Left forelimb (tissue), 1 donor: ENCODE data around the gene TBKBP1.
"Not testable (repeated sequence)": the region's sequence is repeated elsewhere in the genome, so short reads cannot be mapped to it uniquely, and the experiment has no call there.

Experiments
- DNase-seq: peaks from one replicate; pipeline ENCODE4 v3.0.0-alpha.2; 2018; ENCODE audit warnings: low spot score

The TBKBP1 gene

DNA sequence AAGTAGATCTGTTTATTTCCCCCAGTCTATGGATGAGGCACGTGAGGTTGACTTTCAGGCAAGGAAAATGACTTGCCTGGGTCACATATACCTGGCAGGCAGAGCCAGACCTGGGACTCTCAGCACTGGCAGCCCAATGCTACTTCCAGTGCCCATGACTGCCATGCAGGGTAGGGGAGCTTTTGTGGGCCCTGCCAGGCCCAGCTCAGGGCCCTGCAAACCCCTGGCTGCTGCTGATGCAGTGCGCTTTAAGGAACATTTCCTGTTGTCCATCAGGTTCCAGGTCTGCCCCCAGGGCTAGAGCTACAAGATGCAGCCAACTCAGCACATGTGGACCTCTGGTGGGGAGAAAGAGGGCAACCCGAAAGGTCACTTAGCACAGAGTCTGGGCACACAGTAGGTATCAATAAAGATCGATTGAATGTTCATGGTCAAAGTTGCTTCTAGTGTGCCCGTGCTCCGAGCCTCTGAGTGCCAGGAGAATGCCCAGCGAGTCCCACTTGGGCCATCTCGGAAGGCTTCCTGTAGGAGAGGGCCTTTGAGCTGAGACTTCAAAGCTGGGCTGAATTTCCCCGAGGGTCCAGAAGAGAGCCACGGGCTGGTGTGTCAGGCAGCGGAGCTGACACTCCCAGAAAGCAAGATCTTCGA, 38.6 kb downstream of the TBKBP1 start:
- no peak for DNase-seq

DNA sequence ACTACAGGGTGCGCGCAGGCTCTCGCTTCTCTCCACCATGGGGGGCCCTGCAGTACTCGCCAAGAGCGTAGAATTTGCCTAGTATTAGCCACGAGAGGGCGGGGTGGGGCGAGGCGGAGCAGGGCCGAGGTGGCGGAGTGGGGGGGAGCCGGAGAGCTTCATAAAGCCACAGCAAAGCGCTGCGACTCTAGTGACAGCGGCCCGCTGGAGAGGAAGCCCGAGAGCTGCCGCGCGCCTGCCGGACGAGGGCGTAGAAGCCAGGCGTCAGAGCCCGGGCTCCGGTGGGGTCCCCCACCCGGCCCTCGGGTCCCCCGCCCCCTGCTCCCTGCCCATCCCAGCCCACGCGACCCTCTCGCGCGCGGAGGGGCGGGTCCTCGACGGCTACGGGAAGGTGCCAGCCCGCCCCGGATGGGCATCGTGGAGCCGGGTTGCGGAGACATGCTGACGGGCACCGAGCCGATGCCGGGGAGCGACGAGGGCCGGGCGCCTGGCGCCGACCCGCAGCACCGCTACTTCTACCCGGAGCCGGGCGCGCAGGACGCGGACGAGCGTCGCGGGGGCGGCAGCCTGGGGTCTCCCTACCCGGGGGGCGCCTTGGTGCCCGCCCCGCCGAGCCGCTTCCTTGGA, 39.2 kb downstream of the TBKBP1 start, which contains the start of gene TBX21:
Gene TBX21, plus strand, starts transcription at position 190 of the 627 bp plus-strand sequence. Its CDS starts 219 bp downstream, at position 409.
- no peak for DNase-seq

DNA sequence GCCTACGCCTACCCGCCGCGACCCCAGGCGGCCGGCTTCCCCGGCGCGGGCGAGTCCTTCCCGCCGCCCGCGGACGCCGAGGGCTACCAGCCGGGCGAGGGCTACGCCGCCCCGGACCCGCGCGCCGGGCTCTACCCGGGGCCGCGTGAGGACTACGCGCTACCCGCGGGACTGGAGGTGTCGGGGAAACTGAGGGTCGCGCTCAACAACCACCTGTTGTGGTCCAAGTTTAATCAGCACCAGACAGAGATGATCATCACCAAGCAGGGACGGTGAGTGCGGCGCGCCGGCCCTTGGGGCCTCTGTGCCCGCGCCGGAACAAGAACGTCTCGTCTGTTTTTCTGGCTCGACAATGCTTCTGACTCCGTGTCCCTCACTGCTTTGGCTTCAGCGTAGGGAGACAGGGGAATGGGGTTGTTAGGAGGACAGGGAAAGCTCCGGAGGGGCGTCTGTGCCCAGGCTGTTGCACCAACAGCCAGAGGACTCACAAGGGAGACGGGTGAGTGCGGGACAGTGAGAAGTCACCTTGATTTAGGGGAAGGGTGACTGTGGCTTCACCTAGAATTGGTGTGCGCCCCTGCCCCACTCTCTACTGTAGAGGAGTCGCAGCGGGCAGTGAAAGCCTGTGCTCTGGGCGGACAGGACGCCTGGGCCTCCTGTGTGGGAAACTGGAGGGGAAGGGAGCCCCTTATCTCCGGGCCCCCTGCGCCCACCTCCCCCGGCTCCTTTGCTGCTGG, 39.9 kb downstream of the TBKBP1 start:
- no peak for DNase-seq

DNA sequence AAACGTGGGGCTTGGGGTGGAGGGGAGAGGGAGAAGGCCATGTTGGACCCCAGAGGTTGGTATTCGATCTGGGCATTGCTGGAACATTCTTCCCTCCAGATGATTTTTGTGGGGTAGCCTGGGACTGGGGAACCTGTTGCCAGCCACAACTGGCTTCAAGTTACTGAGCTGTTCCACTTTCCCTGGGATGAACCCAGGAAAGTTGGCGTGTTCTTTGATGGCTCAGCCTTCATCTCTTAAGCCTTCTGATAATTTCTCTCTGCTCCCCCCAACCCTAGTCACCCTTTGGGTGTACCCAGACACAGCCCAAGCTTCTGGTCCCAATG, 41.1 kb downstream of the TBKBP1 start:
- no peak for DNase-seq

DNA sequence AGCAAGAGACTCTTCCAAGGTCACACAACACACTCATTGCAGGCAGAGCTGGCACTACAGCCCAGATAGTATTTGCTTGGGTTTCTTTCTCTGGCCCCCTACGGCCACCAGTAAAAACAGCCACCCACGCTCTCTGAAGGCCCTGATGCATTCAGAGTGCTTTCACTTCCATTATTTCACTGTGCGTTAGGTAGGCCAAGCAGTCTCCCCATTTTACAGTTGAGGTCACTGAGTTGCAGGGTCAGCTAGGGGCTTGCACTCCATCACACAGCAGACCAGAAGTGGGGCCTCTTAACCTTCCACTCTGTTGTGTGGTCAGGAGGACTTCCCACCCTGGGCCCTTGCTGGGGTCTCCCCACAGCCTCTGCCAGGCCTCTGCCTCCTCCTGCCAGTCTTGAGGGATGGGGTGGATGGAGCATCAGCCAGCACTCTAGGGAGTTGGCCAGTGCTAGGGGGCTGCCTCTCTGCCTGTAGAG, 41.6 kb downstream of the TBKBP1 start:
- DNase-seq: no peak

DNA sequence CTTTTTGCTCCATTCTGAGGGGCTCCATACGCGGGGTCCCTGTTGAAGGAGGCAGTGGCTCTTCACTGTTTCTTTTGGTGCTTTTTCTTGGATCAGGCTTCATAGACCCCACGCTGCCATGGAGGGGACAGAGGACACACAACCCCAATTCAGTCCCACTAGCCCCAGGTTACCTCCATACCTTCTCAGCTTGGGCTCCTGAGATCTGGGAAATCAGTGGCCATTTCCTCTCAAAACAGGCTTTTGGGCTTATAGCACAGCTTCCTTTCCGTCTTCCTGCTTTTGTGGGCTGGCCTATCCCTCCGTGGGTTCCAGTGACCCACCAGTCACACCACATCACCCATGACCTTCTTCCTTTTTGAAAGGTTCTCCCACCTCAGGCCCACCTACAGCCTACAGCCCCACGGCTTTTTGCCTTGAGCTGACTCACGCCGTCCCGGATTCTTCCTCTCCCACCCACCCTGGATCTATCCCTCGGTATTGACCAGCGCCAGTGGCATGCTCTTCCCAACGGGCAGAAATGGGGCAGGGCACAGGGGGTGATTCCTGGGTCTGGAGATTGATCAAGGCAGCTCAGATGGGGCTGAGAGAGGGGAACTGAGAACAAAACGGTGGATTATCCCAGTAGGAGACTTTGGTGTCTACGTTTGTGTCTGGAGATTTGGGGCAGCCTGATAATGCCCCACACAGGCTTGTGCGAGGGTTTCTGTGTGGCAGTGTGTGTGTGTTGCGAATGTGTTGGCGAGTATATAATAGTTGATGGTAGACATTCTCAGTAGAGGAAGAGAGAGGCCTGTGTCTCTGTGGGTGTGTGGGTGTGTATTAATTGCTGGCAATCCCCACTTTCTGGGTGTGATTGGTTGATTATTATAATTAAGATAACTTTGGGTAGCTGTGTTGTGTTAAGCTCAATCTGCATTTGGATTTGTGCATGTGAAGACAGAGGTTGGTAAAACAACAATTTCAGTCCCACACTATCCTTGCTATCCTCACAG, 42.8 kb downstream of the TBKBP1 start:
- no peak for DNase-seq

DNA sequence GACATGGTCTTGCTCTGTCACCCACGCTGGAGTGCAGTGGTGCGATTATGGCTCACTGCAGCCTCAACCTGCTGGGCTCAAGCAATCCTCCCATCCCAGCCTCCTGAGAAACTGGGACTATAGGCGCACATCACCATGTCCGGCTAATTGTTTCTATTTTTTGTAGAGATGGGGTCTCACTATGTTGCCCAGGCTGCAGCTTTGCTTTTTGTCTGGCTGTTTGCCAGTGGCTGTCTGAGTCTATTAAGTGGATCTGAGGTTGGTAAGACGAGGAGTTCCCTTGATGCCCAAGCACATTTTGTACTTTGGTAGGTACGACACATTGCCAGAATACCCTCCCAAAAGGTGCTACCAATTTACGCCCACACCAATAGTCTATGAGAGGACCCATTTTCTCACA, 44.2 kb downstream of the TBKBP1 start:
- DNase-seq: no peak

DNA sequence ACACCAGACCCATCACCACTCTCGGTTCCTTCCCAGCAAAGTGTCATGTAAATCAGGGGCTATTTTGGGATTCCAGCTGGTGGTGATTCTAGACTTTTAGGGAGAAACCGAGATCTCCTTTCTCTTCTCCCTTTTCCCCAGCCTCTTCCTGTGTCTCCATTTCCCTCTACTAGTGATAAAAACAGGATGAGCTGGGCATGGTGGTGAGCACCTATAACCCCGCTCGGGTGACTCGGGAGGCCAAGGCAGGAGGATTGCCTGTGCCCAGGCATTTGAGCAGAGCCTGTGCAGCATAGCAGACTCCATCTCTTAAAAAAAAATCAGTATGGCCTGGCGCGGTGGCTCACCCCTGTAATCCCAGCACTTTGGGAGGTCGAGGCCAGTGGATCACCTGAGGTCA, 45.2 kb downstream of the TBKBP1 start:
- no peak for DNase-seq

DNA sequence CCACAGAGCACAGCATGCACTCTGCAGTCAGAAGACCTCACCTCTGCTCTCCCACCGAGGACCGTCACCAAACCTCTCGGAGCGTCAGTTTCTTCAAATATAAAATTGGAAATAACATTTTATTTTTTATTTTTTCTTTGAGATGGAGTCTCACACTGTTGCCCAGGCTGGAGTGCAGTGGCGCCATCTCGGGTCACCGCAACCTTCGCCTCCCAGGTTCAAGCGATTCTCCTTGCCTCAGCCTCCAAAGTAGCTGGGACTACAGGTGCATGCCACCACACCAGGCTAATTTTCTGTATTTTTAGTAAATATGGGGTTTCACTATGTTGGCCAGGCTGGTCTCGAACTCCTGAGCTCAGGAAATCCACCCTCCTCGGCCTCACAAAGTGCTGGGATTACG, 46.0 kb downstream of the TBKBP1 start:
- DNase-seq: not testable (repeated sequence)

DNA sequence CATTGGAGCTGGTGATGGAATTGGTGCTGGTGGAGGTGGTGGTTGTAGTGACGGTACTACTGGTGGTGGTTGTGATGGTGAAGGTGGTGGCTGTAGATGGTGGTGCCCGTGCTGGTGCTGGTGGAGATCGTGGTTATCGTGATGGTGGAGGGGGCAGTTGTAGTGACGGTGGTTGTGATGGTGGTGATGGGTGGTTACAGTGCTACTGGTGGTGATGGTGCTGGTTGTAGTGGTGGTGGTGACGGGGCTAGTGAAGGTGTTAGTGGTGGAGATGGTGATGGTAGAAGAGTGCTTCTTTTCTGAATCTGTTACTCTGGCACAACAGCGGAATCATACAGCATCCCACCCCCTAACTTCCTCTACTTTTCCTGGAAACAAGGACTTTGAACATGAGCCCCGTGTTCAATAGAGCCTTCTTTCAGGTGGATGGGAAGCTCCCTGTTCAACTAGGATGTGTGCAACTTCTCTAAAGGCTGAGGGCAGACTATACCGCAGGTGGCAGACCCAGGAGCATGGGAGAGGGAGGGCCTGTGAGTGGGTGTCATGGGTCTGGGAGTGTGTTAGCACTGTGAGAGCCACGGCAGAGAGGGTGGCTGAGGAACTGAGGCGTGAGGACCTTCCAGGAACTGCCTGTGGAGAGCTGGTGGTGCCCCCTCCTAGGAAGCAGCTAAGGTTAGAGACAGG, 47.3 kb downstream of the TBKBP1 start:
- DNase-seq: no peak

DNA sequence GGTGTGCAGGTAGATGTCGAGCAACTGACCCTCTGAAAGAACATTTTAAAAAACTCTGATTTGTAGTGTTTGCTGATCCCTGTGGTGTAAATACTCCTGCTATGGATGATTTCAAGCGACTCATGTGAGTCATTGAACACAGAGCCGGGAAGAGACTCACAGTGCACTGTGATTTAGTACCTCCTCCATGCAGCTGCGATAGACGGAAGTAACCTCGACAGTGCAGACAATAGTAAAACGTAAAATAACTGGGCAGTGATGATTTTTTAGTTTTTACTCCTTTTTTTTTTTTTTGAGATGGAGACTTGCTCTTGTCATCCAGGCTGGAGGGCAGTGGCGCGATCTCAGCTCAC, 47.8 kb downstream of the TBKBP1 start:
- DNase-seq: no peak

DNA sequence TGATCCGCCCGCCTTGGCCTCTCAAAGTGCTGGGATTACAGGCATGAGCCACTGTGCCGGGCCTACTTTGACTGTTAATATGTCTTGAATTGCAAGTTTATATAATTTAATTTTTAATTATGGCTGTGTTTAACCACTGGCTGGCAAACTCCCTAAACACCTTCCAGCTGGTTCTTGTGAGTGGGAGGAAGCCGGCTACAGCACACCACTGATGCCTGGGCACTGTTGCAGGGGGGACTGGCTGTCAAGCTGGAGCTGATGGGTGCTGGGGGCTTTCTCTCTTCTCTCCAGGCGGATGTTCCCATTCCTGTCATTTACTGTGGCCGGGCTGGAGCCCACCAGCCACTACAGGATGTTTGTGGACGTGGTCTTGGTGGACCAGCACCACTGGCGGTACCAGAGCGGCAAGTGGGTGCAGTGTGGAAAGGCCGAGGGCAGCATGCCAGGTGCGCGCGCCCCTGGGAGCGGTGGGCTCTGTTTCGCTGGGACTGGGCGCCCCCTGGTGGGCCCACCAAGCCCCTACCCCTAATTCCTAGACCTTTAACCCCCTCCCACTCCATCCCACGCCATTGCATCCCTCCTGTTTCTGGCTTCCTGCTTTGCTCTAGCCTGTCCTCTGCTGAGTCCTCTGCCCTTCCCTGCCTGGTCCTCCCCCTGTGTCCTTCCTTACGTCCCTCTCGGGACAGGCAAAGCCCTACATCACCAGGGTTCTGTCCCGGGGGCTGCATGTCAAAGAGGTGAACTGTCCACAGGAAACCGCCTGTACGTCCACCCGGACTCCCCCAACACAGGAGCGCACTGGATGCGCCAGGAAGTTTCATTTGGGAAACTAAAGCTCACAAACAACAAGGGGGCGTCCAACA, 48.6 kb downstream of the TBKBP1 start:
- DNase-seq: no peak

DNA sequence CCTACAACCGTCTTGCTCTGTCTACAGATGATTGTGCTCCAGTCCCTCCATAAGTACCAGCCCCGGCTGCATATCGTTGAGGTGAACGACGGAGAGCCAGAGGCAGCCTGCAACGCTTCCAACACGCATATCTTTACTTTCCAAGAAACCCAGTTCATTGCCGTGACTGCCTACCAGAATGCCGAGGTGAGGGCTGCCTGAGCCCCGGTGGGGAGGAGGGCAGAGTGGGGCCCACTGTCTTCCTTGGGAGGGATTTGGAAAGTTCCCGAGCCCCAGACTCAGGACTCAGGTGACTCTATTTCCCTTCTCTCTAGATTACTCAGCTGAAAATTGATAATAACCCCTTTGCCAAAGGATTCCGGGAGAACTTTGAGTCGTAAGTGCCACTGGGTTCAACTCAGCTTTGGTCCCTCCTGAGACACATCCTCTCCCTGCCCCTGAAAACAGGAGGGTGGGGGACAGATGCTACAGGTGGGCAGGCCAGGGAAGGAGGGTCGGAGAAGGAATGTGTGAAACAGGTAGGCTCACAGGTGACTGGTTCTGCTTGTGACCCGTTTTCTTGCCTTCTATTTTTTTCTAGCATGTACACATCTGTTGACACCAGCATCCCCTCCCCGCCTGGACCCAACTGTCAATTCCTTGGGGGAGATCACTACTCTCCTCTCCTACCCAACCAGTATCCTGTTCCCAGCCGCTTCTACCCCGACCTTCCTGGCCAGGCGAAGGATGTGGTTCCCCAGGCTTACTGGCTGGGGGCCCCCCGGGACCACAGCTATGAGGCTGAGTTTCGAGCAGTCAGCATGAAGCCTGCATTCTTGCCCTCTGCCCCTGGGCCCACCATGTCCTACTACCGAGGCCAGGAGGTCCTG, 50.4 kb downstream of the TBKBP1 start:
- no peak for DNase-seq

DNA sequence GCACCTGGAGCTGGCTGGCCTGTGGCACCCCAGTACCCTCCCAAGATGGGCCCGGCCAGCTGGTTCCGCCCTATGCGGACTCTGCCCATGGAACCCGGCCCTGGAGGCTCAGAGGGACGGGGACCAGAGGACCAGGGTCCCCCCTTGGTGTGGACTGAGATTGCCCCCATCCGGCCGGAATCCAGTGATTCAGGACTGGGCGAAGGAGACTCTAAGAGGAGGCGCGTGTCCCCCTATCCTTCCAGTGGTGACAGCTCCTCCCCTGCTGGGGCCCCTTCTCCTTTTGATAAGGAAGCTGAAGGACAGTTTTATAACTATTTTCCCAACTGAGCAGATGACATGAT, 51.0 kb downstream of the TBKBP1 start:
- no peak for DNase-seq

DNA sequence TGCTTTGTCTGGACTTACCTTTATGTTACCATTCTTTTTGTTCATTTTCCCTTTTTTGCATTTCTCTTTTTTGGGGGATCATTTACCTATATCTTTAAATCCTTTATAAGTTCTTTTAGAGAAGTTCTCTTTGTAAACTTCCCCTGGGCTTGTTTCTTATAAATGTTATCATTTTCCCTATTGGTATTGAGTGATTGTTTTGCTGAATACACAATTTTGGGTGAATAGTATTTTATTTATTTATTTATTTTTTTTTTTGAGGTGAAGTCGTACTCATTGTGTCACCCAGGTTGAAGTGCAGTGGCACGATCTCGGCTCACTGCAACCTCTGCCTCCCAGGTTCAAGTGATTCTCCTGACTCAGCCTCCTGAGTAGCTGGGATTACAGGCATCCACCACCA, 57.5 kb downstream of the TBKBP1 start:
- DNase-seq: no peak

DNA sequence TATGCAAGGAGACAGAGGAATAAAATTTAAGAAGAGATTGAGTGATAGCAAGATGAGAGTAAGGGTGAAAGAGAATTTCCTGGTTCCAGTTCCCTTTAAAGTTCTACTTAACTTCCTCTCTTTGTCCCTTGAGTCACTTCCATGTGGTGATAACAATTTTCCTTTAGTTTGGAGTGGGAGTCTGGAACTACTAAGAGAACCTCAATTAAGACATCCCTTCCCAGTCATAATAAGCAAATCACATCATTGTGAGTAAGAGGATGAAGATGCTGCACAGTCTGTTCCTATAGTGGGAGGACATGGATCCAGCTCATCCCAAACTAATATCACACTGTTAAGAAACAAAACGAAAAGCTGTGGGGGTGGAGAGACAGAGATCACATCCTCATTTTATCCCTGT, 63.4 kb downstream of the TBKBP1 start:
- DNase-seq: no peak

DNA sequence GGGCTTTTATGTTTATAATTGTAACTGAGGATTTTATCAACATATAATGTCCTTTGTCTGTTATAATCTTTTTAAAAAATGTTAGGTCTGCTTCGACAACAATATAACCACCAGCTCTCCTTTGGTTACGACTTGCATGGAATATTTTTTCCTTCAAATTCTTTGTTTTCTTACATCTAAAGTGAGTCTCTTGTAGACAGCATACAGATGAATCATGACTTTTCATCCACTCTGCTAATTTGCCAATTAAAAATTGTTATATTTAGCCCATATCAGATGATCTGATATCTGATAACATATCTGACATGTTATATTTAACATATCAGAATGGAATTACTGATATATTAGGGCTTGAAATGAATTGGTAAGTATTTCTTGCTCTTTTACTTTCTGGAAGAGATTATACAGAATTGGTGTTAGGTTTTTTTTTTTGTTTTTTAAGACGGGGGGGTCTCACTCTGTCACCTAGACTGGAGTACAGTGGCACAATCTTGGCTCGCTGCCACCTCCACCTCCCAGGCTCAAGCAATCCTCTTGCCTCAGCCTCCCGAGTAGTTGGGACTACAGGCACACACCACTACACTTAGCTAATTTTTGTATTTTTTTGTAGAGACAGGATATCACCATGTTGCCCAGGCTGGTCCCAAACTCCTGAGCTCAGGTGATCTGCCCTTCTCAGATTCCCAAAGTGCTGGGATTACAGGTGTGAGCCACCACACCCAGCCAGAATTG, 66.6 kb downstream of the TBKBP1 start:
- DNase-seq: no peak
